Medulla oblongata (tissue), 1 donor: ENCODE data around the gene CCND1.

Source experiments
- DNase-seq: peaks from one replicate; pipeline ENCODE4 v3.0.0-alpha.2; 2015; ENCODE audit errors: extremely low spot score

CCND1 gene

DNA sequence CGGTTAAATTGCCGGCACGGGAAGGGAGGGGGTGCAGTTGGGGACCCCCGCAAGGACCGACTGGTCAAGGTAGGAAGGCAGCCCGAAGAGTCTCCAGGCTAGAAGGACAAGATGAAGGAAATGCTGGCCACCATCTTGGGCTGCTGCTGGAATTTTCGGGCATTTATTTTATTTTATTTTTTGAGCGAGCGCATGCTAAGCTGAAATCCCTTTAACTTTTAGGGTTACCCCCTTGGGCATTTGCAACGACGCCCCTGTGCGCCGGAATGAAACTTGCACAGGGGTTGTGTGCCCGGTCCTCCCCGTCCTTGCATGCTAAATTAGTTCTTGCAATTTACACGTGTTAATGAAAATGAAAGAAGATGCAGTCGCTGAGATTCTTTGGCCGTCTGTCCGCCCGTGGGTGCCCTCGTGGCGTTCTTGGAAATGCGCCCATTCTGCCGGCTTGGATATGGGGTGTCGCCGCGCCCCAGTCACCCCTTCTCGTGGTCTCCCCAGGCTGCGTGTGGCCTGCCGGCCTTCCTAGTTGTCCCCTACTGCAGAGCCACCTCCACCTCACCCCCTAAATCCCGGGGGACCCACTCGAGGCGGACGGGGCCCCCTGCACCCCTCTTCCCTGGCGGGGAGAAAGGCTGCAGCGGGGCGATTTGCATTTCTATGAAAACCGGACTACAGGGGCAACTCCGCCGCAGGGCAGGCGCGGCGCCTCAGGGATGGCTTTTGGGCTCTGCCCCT is 529 bp upstream of the CCND1 start:
- DNase-seq, result peak; percentile 41

DNA sequence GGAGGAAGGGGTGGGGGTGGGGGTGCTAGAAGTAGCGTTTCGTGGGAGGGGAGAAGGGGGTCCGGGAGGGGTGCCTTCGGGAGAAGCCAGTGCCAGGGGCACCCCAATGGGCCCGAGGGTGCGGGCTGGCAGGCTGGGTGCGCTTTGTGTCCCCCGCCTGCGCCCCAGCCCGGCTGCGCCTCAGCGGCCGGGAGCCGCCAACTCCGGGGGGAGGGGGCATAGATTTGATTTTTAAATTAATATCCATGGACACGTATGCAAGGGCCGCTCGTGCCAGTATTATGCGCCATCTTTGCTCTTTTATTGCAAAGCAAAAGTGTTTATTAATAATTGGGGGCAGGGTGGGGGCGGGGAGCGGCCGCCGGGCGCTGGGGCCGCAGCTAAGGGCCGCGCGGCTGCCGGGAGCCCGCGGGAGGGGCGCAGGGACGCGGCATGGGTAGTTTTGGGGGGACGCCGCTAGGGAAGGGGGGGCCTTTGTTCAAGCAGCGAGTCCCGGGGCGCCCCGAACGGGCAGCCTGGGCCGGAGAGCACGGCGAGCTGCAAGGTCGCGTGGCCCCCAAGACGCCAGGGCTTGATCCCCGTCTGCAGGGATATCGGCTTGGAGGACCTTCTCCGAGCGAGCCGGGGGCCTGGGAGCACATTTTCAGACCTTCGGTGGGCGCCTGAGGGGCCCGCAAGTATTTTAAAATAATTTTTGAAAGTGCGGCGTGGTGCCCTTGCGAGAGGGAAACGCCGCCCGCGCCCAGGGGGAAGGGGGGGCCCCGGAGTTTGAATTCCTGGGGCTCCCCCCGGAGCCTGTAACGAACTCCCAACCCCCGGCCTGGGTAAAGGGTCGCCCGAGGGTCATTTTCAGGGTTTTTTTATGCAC is 959 bp downstream of the CCND1 start:
- DNase-seq, result no peak

DNA sequence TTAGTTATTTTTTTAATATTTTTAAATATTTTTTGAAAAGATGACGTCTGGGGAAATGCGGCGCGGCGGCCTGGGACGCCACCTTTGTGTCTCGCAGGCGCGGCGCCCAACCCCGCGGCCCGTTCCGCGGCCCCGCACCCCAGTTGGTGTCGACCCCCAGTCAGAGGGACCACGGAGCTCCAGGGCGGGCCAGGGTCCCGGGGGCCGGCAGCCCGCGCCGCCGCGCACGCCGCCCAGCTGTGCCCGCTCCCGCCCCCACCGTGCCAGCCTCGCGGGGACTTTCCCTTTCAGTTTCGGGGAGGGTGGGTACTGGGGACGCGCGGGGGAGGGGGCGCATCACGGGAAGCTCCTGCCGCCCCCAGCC is 1.6 kb downstream of the CCND1 start:
- no peak for DNase-seq

DNA sequence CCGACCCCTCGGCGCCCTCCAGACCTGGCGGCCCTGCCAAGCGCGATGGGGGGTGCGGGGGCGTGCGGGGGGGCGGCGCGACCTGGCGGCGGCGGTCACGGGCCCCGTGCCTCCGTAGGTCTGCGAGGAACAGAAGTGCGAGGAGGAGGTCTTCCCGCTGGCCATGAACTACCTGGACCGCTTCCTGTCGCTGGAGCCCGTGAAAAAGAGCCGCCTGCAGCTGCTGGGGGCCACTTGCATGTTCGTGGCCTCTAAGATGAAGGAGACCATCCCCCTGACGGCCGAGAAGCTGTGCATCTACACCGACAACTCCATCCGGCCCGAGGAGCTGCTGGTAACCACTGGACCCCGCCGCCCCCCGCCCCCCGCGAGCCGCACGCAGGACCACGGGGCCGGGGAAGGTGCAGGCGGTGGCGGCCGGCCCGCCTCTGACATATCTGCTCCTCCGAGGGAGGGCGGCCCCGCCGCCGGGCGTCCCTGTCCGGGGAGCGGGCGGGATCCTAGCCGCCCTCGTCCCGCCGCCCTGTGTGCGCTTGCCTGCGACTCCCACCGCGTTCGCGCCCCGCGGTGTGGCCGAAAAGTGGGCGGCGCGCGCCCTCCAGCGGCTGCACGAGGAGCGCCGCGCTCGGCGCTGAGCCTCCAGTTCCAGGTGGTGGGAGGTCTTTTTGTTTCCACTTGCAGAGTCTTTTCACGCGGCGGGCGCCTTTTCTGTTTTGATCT is 2.1 kb downstream of the CCND1 start:
- peak; percentile 77 for DNase-seq

DNA sequence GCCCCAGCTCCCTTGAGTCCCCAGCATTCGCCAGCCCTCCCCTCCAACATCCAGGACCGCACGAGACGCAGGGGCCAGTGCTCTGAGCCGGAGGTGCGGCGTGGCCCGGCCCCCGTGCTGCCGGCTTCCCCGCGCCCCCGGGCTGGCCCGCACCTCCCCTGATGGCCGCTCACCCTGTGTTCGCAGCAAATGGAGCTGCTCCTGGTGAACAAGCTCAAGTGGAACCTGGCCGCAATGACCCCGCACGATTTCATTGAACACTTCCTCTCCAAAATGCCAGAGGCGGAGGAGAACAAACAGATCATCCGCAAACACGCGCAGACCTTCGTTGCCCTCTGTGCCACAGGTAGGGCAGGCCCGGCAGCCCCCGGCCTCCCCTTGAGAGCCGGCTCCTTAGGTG is 2.7 kb downstream of the CCND1 start:
- no peak for DNase-seq

DNA sequence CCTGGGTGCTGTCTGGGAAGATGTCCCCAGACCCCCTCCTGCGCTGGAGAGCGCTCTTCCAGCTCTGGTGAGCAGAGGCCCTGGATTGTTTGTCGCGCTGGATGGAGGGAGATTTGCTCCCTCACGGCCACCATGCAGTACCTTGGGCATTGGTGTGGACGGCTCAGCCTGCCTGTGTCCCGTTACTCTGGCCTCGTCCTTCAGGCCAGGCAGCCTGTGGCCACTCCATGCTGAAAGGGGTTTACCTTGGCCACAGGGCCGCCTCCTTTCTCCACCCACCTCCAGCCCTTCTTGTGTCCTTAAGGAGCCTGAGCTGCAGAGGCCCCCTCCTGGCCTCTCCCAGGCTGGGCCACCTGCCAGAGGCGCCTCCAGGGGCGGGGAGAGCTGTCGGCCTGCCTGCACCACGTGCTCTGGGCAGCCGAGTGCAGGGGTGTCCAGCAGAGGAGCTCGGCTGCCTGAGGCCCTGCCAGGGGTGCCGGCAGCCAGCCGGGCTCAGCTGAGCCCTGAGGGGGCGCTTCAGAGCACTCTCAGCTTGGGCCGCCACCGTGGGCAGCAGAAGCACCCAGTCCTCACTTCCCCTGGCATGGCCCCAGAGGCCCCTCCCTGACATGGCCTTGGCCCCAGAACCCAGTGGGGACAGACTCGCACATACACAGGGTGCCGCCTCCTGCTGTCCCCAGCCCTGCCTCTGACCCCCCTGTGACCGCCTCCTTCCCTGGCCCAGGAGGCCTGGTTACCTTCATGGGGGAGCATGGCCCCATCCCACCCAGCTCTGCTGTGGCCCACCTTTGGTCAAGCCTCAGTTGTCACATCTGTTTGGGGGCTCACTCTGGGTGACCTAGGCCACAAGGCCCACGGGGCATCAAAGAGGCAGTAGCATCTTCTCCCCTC is 3.4 kb downstream of the CCND1 start:
- peak; percentile 61 for DNase-seq

DNA sequence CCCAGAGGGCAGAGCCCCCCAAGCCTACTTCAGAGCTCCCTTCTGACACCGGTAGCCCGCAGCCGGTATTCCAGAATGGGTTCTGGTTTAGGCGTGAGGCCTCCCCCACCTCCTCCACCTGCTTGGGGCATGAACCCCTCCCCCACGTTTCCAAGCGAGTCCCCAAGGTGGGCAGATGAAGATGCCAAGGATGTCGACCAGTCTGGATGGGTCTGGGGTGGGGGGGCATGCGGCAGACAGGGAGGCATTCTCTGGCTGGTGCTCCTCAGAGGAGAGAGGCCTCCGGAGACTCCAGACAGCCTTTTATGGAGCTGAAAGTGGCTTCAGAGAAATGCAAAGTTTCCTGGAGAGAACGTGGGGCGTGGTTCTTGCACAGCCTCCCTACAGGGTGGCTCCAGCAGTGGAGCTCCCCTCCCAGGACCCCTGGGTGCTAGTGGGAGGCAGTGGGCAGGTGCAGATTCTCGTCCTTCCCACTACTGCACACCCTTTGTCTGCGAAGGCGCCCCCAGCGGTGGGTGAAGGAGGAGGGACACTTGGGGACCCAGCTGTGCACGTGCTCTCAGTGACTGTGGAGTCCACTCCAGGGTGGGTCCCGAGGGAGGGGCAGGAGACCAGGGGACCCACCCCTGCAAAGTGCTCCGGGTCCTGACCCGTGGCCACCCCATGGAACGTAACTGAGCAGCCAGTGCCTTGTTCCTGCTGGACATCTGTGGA is 4.2 kb downstream of the CCND1 start:
- DNase-seq, result no peak

DNA sequence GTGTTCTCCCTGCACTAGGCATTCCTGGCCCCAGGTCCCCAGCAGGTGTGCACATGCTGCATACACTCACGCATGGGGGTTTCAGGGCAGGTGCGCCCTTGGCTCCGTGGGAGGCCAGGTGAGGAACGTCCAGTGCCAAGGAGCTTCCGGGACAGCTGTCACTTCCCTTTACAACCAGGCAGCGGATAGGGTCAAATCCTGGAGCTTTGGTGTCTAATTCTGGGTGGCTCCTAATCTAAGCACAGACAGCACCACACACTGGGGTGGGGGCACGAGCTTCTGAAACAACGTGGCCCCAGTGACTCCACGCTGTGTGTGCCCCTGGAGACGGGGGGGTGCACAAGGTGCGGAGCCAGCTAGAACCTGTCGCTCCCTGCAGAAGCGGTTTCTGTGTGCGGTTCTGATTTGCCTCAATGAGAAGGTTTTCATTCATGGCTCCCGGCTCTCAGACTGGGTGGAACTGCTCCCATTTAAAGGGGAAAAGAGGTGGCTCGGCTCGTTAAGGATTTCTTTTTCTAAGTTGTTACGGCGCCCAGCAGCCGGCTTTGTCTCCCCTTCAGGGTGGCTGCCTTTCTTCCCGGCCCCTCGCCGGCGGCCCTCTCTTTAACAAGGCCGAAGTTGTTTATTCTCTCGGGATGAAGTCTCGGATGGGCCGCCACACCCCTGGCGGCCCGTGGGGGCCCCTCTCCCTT is 5.0 kb downstream of the CCND1 start:
- no peak for DNase-seq

DNA sequence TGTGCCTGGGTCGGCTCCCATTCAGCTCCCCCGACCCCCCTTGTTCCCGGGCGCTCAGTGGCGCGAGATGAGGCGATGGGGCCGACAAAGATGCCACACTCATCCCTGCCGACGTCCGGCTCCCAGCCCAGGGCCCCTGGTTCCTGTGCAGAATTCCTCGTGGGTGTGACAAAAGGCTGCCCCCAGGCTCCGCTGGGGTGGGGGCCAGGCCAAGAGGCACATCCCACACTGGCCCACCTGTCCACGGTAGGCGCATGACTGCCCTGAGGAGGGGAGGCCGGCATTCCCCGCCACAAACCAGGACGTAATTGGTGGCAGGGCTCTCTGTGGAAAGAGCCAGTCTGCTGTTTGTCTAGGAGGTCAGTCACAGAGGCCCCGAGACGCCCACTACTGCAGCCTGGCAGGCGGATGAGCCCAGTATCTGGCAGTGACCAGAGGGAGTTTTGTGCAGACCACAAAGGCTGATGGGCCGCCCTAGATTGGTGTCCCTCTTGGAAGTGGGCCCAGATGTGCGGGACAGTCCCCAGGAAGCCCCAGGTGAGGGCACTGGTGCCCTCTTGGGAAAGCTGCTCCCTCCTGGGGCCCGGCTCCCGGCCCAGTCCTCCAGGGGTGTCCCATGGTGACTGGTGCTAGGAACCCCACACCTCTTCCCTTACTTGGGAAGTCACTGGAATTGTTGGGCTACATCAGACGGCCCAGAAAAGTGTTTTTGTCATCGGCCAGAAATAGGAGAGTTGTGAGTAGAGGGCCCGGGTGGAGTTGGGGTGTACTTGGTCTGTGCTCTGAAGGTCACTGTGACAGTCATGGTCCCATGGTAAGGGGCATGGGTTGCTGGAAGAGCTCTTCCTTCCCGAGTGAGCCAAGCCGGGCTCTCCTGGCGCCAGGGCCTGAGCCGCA is 5.8 kb downstream of the CCND1 start:
- DNase-seq, result no peak

DNA sequence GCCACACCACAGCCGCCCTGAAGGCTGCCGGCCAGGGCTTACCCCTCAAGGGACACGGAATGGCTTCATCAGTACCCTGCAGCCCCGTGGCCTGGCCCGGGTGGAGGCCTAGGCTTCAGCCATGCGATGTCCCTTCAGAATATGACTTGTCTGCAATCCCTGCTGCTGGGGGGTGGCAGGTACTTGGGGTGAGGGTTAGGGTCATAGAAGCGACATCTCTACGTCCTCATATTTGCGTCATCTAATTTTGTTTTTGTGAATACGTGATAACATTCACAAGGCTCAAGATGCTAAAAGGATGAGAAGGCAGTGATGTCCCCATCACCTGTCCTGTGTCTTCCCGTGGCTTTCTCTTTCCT is 6.4 kb downstream of the CCND1 start:
- DNase-seq, result no peak

DNA sequence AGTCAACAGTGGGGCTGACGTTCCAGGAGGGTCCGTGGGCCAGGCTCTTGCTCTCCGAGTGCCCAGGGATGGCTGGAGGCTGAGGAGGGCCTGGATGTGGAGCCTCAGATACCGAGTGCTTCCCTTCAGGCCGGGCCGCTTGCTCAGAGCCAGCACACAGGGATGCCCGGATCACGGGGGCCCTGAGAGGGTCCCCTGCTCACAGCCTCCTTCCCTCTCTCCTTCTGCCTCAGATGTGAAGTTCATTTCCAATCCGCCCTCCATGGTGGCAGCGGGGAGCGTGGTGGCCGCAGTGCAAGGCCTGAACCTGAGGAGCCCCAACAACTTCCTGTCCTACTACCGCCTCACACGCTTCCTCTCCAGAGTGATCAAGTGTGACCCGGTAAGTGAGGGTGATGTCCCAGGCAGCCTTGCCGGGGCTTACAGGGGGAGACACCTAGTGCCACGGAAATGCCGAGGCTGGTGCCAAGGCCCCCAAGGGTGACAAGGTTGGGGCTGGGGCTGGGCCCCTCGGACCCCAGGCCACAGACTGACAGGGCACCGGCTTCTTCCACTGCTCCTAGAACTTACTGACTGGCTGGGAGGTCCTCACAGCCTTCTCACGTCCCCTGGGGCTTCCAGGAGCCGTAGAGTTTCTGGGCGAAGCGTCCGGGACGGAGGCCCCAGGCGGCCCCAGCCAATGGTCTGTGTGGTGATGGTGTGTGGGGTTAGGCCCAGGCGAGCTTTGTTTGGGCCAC is 7.0 kb downstream of the CCND1 start:
- no peak for DNase-seq

DNA sequence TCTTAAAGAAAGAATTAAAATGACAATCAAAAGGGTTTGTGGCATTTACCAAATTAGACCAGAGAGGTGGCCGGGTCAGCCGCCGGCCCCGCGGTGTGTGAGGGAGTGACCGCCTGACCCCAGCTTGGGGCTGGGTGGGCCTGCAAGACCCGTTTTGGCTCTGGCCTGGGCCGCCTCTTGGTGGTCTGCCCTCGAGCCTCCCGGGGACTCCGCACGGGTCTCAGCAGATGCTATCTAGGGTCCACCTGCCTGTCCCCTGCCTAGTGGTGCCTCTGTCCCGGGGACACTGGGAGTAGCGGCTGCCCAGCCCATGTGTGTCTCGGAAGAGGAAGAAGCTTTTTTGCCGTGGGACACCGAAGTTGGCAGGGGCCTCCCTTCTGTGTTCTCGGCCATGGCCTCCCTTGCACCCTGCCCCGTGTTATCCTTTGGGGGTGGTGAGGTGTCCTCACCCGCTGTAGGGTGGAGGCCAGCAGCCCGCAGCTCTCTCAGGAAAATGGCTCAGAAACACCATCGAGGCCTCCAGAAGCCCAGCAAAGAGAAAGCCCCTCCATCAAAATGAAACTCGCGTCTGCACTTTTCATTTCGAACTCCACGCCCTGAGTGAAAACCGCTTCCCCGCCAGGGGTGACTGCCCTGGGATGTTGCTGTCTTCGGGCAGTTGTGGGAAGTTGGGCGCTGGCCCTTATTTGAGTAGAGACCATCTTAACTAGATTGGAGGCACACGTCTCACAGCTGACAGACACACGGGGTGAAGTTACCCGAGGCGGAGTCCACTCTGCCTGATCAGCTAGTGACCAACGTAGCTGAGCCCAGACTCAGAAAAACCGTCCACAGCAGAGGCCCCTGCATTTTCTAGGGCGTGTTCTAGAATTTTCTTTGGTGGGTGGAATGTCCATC is 8.0 kb downstream of the CCND1 start:
- DNase-seq, result no peak

DNA sequence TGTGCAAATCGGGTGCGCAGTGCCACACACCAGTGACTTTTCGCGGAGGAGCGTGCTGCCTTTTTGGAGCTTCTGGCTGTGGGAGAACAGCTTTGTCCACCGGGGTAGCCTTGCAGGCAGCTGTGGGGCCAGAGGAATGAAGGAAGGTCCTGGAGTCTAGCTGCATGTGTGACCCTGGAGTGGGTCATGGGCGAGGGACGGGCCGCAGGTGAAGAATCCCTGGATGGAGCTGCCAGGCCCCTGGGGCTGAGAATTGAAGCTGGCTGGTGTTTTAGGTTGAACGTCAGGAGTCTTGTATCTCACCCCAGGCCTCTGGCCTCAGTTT is 8.6 kb downstream of the CCND1 start:
- DNase-seq, result no peak

DNA sequence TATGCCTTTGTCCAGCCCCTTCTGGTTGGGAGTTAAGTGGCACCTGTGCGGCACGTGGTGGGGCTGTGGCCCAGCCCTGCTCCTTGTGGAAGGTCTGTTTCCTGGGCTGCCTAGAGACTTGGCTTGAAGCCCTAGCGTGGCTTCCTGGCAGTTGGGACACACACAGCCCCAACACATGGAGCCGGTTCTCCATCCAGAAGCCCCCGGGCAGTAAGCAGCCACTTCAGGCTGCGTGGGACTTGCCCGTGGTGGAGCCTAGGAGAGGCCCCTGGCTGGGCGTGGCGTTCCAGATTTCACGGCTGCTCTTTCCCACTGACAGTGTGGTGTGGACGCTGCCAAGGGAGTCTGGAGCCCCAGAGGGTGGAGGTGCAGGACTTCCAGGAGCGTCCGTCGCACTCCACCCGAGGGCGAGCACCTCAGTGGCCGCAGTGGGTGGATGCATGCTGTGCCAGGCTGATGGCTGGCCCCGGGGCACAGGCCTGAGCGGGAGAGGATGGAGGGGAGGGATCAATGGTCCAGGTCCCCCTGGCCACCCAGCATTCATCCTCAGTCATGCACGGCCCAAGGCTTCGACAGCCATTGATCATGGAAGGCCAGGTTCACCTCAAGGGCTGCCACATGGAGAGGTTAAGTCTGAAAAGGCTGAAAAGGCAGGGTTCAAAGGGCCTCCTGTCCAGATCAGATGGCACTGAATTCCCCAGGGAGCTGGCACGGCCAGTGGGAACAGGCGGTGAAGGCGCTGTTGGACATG is 9.3 kb downstream of the CCND1 start:
- no peak for DNase-seq

DNA sequence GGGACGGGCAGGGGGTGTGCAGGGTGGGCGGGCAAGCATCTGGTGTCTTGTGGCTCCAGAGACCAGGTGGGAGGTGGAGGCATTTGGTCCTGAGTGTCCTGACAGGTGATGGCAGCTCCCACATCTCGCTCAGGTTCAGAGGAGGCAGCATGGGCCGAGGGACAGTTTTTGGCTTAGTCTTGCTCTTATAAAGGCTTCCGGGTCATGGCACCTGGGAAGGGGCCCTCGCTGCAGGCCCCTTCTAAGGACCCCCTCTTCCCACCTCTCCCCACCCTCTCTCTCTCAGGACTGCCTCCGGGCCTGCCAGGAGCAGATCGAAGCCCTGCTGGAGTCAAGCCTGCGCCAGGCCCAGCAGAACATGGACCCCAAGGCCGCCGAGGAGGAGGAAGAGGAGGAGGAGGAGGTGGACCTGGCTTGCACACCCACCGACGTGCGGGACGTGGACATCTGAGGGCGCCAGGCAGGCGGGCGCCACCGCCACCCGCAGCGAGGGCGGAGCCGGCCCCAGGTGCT is 9.9 kb downstream of the CCND1 start:
- no peak for DNase-seq

DNA sequence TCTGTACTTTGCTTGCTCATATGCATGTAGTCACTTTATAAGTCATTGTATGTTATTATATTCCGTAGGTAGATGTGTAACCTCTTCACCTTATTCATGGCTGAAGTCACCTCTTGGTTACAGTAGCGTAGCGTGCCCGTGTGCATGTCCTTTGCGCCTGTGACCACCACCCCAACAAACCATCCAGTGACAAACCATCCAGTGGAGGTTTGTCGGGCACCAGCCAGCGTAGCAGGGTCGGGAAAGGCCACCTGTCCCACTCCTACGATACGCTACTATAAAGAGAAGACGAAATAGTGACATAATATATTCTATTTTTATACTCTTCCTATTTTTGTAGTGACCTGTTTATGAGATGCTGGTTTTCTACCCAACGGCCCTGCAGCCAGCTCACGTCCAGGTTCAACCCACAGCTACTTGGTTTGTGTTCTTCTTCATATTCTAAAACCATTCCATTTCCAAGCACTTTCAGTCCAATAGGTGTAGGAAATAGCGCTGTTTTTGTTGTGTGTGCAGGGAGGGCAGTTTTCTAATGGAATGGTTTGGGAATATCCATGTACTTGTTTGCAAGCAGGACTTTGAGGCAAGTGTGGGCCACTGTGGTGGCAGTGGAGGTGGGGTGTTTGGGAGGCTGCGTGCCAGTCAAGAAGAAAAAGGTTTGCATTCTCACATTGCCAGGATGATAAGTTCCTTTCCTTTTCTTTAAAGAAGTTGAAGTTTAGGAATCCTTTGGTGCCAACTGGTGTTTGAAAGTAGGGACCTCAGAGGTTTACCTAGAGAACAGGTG is 11.1 kb downstream of the CCND1 start:
- DNase-seq, result no peak
